Left forelimb (tissue), 1 donor: ENCODE results near the gene PLEK.
"Not testable (repeated sequence)": the region's sequence is repeated elsewhere in the genome, so short reads cannot be mapped to it uniquely, and the experiment has no call there.

ENCODE experiments used
- DNase-seq: peaks from one replicate; pipeline ENCODE4 v3.0.0-alpha.2; 2018; ENCODE audit warnings: low spot score

The PLEK gene

DNA sequence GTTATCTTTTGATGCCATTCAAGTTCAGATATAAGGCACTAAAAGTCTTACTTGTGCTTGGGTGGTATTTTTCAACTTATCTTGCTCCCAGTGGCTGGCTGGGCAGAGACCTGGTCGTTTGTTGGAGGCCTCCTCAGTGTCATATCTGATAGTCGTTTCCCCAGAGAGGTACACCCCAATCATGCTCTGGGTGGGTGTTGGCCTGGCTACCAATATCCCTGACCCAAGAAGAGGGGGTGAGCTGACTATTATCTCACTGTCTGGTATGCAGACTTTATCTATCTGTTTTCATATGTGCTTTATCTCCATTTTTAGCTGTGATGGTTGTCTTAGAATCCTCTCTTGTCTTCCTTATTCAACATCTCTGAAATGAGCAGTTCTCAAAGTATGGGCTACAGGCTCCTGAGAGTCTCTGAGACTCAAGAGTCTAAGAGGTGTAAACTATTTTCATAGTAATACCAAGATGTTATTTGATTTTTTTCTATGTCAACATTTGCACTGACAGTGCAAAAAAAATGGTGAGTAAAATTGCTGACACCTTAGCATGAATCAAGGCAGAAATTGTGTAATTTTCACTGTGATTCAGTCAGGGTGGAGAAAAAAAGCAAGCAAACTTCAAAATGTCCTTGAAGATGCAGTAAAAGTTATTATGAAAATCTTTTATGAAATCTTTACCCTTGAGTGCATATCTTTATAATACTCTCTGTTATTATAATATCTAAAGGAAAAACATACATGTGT is 12.3 kb upstream of the PLEK start:
- no peak for DNase-seq

DNA sequence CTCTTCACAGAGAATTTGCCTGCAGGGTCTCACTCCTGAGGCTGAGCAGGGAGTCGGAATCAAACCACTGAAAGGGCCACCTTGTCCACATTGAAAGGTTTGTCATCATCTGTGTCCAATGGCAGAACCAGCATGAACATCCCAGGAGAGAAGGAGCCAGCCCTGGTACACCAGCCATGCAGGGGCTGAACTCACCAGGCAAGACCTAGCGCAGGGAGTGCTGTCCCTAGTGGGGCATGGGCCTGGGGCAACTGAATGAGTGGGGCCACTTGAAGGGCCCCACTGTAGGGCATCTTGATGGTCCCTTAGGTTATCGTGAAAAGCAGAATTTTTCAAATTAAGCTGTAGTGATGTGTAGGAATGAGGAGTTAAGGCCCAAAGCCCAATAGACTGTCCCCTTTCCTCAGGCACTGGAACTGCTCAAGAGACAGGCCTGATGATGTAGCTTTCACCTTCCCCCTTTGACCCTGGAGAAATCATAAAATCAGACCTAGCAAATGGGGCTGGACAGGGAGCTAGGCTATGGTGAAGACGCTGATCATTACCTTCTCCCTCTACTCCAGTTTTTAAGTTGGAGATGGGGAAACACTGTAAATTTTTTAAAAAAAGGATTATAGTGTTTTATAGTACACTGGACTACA is 8.4 kb upstream of the PLEK start:
- no peak for DNase-seq

DNA sequence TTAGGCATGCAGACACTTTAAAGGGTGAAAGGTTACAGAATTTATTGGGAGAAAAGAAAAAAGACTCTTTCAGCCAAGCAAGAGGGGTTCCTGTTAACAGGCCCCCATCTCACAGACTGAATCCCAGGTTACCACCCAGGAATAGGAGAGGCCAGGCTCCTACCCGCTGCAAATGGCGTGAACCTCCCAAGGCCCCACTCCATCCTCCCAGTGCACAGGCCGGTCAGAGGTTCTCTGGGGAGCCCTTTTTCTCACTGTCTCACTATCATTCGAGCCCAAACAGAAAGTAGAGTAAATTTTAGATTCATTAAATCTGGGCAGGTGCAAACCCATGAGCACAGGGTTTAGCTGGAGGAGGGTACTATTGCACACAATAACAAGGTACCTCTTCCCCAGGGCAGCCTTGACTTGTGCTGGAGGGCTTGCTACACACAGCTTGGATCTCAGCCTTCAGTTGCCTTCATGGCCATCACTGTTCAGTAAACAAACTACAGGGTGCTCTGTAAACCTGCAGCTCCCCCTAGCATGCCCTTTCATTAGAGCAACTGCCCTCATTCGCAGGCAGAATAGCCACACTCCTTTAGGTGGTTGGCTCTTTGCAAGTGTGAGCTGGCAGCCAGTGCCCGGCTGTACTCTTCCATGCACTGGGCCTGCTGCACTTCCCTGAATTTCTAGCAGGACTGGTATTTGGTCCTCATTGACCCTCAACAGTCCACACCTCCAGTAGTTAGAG is 7.3 kb upstream of the PLEK start:
- no peak for DNase-seq

DNA sequence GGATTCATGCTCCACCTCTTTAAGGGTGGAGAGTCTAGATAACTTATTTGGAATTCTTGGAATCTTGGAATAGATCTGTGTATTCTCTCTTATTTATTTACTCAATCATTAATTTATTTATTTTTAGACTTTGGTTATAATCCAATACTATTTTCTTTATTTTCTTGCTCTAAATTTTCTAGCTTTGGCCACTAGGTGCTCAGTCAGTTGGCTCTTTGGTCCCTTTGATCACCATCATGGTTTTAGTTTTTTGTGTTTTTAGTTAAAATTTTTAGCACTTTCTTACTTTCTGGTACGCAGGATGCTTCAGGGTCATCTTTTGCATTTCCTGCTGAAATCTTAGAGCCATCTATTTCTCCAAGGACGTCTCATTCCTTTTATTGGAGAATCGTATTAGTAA is 5.2 kb upstream of the PLEK start:
- no peak for DNase-seq

DNA sequence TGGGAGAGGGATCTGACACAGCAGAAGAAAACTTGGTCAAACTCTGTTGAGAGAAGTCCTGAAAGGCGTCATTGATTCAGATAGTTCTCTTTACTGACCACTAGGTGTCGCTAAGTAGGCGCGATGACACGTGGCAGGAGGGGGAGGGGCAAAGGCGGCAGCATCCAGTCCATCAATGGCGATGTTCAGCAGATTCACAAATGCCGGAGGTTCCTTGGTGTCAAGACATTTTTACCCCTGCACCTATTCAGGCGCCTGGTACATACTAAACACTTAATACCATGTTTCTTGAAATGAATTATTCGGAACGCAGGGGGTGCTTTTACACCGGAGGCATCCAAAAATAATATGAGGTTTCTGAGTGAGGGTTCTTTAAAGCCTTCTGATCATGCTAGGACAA is 3.0 kb upstream of the PLEK start:
- no peak for DNase-seq

DNA sequence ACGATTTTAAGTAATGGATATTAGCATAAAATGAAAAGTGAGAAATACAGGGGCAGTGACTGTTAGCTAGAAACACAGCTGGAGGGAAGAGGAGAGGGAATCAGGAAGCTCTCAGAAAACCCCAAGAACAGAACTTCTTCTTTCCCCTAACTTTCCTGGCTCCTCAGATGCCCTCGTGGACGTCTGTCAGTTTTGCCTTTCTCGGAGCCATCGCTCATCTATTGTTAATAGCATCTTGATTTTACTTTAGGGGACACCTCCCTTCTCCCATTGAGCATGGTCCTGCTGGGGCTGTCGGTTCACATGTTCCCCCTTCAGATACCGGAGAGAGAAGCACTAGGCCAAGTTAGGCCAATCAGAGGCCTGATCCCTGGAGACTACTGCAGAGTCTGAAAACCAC is 2.3 kb upstream of the PLEK start:
- DNase-seq: no peak

DNA sequence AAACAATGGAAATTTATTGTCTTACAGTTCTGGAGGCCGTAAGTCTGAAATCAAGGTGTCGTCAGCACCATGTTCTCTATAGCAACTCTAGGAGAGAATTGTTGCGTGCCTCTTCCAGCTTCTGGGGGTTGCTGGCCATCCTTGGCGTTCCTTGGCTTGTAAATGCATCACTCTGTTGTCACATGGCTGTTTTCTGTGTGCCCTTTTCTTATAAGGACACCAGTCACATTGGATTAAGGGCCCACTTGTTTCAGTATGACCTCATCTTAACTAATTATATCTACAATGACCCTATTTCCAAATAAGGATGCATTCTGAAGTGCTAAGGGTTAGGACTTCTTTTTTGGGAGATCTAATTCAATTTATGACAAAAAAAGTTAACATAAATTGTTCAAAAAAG is 1.4 kb upstream of the PLEK start:
- no peak for DNase-seq

DNA sequence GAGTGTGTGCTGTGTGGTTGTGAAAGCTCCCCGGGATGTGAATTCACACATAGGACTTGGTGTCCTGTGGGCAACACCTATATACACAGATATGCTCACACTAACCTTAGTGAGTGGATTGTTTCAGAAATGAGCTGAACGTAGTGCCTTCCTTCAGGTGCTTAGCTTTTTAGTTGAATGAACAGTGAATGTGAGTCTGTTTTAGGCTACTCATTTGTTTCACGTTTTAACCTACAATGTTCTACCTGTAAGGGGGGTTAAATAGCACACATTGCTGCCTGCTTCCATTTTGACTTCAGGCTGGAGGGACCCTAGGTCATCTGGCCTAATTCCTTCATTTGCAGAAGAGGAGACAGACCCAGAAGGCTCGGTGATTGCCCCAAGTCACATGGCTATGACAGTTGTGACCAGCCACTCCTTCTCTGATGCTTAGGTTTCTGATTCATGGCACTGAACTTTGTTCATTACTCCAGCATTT is 1.0 kb downstream of the PLEK start:
- no peak for DNase-seq

DNA sequence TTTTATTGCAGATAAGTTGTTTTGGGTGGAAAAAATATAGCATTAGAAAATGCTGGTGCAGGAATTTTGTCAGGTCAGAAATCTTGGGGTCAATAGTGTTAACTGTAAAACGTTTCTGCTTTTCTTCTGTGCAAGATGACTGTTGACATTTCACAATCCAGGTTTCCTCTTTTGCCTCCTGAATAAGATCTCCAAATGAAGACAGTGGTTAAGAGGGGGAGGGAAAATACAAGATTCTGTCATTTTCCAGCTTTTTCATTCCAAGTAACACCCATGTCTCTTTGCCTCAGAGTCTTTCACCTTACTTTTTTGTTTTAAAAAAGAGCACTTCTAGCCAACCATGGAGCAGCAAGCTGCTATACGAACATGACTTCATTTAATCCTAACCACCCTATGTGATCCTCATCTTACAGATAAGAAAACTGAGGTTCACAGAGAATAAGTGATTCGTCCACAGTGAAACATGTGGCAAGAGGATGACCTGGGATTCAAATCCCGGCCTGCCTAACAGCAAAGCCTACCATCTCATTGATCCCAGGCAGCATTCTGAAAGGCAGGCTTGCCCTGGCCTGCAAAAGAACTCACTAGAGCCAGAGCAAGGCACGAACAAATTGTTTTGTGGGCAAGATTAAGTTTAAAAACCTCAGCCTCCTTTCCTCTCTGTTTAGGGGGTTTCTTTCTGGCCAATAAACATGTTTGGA is 3.0 kb downstream of the PLEK start:
- DNase-seq: no peak

DNA sequence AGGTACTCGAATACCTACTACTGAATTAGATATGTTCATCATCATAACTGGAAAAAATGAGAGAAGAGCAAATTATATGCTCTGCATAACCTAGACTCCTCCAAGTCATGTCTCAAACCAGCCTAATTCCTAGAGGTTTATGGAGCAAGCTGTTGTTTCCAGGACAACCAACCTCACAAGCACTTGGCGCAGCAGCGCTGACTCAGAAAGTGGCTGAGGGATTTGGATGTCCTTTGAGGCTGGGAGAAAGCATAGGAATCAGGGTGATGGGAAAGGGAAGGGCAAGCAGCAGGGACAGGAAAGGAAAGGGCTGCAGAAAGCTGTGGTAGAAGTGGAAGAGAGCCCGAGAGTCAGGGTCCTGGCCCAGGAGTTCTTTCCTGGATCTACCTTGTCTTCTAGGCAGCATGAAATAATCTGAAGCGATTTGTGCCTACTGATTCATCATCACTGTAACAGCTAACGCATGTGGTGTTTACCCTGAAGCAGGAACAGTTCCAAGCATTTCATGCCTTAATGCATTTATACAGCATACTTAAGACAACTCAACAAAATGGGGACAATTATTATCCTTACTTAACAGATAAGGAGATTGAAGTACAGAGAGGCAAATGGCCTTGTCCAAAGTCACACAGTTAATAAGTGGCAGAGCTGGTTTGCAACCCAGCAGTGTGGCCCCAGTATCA is 3.7 kb downstream of the PLEK start:
- no peak for DNase-seq

DNA sequence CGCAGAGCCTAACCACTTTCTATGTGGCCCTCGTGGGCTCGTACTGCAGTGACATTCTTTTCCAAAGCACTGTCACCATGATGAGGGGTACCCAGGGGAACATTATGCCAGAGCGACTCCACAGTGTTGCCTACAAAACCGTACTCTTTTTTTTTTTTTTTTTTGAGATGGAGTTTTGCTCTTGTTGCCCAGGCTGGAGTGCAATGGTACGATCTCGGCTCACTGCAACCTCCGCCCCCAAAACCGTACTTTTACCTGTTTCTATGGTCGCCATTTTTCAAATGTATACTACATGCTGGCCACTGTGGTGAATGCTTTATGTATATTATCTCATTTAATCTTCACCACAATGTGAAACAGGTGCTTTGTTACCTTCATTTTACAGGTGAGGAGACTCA is 4.3 kb downstream of the PLEK start:
- no peak for DNase-seq

DNA sequence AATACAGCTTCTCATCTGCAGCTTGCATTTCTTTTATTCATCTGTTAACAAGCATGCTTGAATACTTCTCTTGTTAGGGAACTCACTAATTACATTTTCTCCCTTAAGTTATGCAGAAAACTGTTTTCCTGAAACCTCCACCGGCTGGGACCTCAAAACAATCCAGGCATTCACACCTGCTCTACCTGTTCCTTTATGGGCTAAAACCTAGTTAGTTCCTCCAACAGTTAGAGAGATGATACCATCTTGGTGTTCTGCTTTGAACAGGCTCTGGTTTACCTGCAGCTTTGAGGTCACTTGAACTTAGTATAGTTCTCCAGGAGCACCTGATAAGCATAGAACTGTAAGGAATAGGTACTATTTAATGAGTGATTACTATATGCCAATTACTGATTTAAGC is 6.1 kb downstream of the PLEK start:
- no peak for DNase-seq

DNA sequence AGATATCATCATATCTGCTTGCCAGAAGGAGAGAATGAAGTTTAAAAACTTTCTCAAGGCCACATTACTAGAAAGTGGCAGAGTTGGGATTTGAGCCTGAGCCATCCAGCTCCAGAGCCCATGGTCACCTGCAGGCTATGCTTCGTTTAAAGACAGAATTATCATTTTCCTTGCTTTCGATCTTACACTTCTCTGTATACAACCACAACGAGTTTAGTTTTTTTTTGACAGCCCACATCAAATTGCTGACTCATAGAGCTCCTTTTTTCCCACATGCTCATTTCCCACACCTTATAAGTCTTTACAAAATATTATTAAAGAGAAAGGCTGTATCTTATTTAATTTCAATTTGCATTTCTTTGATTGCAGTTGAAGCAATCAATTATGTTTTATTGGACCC is 6.5 kb downstream of the PLEK start:
- no peak for DNase-seq

DNA sequence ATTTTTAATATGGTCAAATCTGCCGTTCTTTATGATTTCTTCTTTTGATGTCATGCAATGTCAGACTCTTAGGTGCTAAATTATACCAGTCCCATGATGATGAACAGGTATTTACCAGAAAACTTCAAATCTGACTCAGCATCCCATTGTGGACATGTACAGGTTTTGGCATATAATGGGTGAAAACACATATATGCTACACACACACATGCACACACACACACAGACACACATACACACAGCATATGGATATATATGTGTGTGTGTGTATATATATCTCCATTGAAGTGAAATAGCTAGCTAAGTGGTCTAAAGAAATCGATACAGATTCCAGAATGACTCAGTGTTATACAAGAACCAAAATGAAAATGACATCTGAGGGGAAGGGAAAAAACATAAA is 7.4 kb downstream of the PLEK start:
- no peak for DNase-seq

DNA sequence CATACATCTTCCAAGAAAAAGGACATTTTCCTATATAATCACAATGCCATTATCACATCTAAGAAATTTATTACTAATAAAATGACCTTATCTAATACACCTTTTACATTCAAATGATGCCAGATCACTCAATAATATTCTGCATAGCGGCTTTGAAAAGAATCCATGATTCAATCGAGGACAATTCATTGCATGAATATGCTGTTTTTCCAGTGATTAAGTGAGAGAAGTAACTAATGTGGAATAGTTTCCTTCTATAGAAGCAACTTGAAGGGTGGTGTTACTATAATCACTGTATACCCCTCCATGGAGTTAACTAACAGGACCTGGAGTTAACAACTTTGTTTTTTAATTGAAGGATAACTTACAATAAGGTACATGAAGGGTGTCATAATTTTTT is 9.1 kb downstream of the PLEK start:
- no peak for DNase-seq

DNA sequence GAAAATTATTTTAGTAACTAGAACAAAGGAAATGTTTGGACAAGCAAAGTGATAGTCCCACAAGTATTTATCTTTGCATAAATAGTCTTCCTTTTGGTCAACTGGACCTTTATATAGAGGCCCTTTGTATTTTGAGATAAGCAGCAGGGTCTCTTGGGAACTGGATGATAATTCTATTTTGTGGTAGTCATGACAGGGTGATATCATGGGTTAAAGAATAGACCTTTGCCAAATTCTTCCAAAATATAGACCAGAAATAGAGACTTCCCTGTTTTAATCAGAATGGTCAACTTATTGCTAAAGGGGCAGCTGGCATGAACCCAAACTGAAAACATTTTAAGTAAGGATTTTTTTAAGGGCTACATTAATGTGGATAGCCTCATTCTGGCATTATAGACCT is 10.5 kb downstream of the PLEK start:
- no peak for DNase-seq

DNA sequence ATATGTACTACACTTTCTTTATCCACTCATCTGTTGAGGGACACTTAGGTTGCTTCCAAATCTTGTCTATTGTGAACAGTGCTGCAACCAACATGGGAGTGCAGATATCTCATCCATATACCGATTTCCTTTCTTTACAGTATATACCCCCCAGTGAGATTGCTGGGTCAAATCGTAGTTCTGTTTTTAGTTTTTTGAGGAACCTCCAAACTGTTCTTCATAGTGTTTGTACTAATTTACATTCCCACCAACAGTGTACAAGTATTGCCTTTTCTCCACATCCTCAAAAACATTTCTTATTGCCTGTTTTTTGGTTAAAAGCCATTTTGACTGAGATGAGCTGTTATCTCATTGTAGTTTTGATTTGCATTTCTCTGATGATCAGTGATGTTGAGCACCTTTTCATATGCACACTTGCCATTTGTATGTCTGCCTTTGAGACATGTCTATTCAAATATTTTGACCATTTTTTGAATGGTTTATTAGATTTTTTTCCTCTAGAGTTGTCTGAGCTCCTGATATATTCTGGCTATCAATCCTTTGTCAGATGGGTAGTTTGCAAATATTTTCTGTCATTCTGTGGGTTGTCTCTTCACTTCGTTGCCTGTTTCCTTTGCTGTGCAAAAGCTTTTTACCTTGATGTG is 12.2 kb downstream of the PLEK start:
- no peak for DNase-seq

DNA sequence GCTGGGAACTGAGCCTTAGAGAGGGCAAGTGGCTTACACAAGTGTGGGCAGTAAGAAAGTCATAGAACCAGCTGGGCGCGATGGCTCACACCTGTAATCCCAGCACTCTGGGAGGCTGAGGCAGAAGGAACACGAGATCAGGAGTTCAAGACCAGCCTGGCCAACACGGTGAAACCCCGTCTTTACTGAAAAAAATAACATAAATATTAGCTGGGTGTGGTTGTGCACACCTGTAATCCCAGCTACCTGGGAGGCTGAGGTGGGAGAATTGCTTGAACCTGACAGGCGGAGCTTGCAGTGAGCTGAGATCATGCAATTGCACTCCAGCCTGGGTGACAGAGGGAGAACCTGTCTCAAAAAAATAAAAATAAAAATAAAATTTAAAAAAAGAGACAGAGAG is 13.7 kb downstream of the PLEK start:
- DNase-seq: not testable (repeated sequence)

DNA sequence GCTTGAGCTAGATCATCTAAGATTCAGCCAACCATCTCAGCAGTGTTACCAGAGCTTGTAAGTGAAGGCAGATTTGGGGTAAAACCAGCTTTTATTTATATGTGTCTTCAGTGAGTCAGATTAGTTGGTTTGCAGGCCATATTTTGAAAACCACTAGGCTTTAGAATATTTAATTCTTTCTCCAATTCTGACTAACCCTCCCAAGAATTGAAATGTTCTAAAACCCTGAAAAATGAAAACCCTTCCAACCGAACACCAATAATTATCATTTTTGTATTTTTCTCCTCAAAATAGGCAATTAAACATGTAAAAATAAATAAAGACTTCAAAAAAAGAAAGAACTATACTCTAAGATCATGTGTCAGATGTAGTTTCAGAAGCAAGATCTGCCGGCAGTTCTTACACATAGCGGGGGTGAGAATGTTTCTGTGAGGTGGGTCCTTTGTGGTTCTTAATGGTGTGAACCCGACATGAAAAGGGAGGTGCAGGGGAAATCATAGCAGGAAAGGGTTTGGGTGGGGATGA is 14.2 kb downstream of the PLEK start:
- no peak for DNase-seq

DNA sequence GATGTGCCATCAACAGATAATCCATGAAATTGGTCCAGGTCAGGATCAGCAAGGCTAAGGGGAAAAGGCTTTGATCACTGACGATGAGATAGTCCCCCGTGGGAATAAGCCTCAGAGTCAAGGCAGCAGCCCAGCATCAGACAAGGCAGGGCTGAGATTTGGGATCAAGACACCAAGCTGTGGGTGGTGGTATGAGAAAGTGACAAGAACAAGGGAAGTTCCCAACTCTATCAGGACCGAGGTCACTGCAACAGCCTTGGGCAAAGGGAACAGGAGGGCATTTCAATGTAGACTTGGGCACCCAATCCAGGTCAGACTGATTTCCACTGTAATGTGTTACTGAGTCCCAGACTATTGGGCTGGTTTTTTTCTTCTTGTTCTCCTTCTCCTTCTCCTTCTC is 18.7 kb downstream of the PLEK start:
- DNase-seq: no peak

DNA sequence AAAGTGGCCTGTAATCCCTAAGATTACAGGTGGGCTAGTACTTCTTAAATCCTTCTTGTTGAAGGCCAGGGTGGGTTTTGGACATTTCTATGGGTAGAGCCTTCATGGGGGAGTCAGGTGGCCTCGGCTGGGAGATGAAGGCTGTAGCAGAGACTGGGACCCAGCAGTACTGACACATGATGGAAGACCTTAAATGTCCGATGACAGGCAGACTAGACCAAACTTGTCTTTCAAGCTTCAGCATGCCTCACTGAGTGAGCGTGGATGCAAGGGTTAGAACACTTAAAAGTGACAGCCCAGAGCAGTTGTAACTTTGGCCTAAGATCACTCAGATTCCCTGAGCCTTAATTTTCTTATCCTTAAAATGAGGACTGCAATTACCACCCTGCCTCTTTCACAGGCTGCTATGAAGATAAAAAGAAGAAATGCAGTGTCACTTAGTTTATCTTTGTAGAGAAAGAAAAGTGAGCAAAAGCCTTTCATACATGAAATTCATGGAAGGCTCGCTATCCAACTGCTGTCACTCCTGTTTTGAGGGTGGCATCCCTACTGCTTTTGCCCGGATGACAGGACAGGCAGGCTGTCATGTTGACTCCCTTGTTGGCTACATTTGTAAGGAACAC is 19.5 kb downstream of the PLEK start:
- DNase-seq: no peak
